Measurements from ENCODE around the gene RAPGEF2.
"Not testable (repeated sequence)": the region's sequence is repeated elsewhere in the genome, so short reads cannot be mapped to it uniquely, and the experiment has no call there.

RAPGEF2 gene

DNA sequence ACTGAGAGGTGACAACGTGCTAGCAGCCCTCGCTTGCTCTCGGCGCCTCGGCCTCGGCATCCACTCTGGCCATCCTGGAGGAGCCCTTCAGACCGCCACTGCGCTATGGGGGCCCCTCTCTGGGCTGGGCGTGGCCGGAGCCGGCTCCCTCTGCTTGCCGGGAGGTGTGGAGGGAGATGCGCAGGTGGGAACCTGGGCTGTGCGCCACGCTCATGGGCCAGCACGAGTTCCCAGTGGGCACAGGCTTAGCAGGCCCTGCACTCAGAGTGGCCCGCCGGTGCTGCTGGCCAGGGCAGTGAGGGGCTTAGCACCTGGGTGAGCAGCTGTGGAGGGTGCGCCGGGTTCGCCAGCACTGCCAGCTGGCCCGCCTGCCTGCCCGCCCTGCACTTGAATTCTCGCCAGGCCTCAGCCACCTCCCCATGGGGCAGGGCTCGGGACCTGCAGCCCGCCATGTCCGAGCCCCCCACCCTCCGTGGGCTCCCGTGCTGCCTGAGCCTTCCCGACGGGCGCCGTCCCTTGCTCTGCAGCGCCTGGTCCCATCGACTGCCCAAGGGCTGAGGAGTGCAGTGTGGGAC is 148.0 kb downstream of the RAPGEF2 start:
- no peak for DNase-seq

- DNase-seq: not testable (repeated sequence)
Measured at GRCh38 chr4:159251580-159251979, 148.7 kb downstream of the RAPGEF2 start.

DNA sequence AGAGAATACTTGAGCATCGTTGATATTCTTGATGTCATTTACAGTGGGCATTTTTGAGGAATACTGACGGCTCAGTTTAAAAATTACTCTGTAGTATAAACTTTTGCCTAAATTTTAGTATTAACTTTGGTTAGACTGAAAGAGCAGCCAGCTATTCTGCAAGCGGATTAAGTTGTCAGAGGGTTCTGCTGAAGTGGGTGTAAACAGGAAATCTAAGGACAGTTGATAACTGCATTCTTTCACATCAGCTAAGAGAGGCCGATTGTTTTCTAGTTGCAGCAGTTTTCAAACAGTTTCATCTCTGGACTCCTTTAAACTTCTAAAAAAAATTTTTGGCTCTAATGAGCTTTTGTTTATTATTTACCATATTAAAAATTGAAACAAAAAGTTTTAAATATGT is 149.6 kb downstream of the RAPGEF2 start:
- no peak for DNase-seq

- no peak for DNase-seq
Measured at GRCh38 chr4:159256037-159256436, 153.2 kb downstream of the RAPGEF2 start.

DNA sequence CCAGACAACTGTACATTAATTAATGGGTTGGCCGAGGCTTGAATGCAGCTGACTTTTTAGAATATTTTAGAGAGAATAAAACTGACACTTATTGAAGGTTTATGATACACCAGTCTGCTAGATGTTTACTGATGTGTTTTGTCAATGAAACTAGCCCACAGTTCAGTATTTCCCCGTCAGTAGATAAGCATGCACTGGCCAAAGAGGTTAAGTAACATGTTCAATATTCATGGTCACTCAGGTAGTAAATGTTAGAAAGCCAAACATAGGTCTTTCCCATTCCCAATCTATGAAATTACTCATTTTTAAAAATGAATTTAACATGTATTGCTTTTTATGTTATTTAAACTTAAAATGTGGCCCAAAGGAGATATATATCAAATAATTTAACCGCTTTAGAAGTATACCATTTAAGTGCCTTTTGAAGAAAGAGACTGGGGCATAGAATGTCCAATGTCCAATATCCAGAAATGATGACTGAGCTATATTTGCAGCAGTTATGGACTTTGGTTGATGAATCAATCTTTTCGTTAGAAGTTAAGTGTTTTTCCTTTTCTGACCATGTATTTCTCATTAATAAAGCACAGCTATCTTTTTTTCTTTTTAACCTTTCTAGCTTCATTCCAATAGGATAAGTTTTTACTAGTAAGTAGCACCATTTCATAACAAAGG is 156.1 kb downstream of the RAPGEF2 start:
- DNase-seq: no peak

- DNase-seq: no peak
Measured at GRCh38 chr4:159264057-159264456, 161.2 kb downstream of the RAPGEF2 start.

- no peak for DNase-seq
Measured at GRCh38 chr4:159266981-159267868, 164.3 kb downstream of the RAPGEF2 start.

- DNase-seq: no peak
Measured at GRCh38 chr4:159267869-159268285, 165.0 kb downstream of the RAPGEF2 start.

DNA sequence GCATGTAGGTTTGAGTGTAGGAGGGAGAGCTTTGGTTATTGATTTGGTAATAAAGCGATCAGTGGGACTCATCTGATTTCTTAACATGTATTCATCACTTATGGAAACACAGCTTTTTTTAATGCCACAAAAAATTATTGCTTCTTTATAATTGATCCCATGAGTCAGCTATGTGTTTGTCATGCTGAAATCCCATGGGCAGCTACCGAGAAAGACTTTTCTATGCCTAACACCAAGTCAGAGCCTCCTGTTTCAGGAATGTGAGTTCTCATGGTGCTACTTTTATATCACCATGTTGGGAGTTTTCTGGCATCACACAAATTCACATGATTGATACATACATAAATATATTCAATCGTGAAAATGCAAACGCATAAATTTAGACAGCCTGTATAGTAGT is 165.7 kb downstream of the RAPGEF2 start:
- no peak for DNase-seq

- DNase-seq: no peak
Measured at GRCh38 chr4:159269116-159269515, 166.2 kb downstream of the RAPGEF2 start.

DNA sequence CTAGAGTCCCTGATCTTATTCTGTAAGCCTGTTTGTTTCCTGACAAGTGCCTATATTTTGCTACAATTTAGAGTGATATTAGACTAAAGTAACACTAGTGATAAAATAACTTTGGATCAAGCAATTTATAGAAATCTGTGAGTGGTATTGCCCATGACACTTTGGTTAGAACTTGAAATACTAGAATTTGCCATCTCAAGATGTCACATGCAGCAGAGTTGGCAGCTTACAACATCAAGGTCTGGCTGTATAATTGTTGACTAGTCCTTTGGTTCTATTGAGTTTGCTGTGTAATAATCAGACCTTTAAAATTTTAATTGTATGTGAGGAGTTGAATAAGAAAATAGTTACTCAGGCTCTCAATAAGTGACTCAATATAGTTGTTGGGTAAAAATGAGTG is 167.1 kb downstream of the RAPGEF2 start:
- no peak for DNase-seq

DNA sequence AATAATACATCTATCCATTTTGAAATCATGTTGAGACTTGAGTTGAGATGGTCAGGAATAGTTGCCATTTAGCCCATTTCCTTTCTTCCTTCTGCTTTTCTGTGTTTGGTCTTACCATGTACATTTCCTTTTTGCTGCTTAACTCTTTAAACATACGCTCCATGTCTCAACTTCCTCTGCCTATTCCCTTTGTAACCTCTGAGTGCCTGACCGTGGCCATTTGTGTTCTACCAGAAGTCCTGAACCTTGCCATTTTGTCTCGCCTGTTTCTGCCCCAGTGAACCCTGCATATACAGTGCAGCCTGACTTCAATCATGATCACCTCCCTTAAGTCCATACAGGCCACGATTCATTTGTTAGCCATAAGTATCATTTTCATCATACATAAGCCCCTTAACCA is 169.0 kb downstream of the RAPGEF2 start:
- no peak for DNase-seq

- no peak for DNase-seq
Measured at GRCh38 chr4:159272273-159273140, 169.6 kb downstream of the RAPGEF2 start.

DNA sequence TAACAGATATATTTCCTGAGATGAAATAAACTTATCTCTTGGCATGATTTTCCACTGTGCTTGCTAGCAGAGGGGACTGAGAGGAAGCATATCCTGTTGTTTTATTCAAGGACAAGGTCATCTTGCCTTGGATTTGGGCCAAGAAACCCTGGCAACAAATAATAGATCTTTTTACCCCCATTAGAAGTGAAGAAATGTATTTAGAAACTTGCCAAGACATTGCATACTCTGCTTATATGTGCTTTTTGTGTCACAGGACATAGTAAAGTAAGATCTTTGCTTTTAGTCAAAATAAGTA is 170.2 kb downstream of the RAPGEF2 start:
- no peak for DNase-seq

- DNase-seq: no peak
Measured at GRCh38 chr4:159273841-159274240, 171.0 kb downstream of the RAPGEF2 start.

DNA sequence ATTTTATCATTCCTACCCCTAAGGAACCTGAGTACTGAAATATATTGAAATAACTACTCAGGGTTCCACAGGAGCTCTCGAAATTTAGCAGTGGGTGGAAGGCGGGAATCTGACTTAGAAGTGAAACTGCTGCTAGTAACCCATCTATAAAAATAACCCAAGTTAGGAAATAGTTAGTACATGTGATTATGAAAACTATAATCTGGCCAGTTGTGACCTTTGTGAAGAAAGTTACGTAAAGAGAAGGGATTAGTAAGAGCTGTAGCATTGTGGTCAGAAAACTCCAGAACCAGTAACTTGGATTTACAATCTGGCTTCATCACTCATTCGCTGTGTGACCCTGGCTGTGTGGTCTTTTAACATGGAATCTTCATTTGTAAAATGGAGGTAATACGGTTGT is 175.5 kb downstream of the RAPGEF2 start:
- DNase-seq: no peak

- DNase-seq: no peak
Measured at GRCh38 chr4:159279084-159279483, 176.2 kb downstream of the RAPGEF2 start.

DNA sequence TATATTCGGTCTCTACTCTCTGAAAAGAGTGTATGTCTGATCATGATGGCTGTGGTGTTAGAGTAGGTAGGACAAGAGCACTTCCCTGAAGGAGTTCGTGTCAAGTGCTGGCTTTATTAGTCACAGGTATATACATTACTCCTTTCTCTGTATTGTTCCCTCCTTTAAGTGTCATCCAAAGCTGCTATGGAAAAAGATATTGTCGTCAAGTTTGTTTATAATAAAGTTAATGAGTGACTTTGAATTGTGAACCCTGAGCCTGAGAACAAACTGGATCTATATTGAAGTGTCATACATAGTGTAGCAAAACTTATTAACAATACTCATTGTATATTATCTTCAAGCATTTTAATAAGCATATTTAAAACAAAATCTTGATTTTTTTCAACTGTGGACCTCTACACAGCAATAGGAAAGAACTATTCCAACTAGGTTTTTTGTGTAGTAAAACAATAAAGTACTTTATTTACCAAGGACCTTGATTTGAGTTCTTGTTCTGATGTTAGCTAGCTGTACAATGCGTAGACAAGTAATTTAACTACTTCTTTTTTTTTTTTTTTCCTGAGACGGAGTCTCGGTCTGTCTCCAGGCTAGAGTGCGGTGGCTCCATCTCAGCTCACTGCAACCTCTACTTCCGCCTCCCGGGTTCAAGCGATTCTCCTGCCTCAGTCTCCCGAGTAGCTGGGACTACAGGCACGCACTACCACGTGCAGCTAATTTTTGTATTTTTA is 177.7 kb downstream of the RAPGEF2 start:
- DNase-seq: no peak

DNA sequence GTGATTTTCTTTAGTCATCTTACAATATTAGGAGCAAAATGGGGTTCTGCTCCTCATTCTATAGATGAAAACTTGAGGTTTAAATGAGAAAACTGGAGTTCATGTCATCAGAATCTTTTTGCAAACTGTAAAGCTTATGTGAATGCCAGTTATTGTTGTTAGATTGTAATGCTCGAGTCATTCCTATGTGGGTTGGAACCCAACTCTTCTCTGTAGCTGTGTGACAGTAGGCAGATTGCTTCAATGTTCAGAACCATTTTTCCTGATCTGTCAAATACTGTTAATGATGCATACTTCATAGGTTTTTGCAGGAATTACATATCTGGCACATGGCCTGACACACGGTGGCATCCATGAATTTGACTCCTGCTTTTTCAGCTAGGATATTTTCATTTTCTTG is 178.9 kb downstream of the RAPGEF2 start:
- DNase-seq: no peak

- DNase-seq: no peak
Measured at GRCh38 chr4:159282329-159282728, 179.4 kb downstream of the RAPGEF2 start.

DNA sequence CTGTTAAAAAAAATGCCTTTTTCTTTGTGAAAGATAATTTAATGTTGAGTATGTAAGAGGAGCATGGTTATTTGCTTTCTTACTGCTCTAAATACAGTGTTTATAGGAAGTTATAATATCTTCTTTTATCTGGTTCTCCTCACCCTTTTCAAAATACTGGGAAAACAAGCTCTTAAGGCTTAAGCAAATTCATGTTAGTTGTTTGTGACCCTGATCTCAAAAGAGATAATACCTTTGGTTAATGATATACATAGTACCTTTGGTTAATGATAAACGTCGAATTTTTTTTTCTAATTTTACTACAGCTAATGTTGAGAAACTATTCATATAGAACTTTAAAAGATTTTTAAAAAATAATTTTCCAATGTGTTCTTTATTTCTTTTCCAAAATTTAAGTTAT is 180.1 kb downstream of the RAPGEF2 start:
- no peak for DNase-seq

- no peak for DNase-seq
Measured at GRCh38 chr4:159283696-159284095, 180.8 kb downstream of the RAPGEF2 start.

- no peak for DNase-seq
Measured at GRCh38 chr4:159284113-159284512, 181.2 kb downstream of the RAPGEF2 start.

Measured in stimulated activated naive CD4-positive, alpha-beta T cell treated with Interleukin-2 at 50 U/mL for 16 hours (primary cell).